SK-N-SH treated with all-trans-retinoic acid at 6 μM for 48 hours (cell line): ENCODE results near the gene CERS5.

Experiments used
- ATAC-seq: fragments of 200-7000 bp; cut with Tn5 transposase; 3 replicates; pipeline ENCODE4 v1.9.1; 2020; ENCODE audit warnings: mild to moderate bottlenecking, moderate library complexity
- CREB5 ChIP-seq: fragments of 250-450 bp; sonication (Bioruptor Pico); IDR thresholded peaks from 2 replicates; pipeline ENCODE4 v1.5.1; 2020; ENCODE audit warnings: low read depth, mild to moderate bottlenecking, moderate library complexity
- CSDC2 ChIP-seq: fragments of 250-450 bp; sonication (Bioruptor Pico); IDR thresholded peaks from 2 replicates; pipeline ENCODE4 v1.5.0; 2020; ENCODE audit warnings: mild to moderate bottlenecking, moderate library complexity
- ISL1 ChIP-seq: fragments of 250-450 bp; sonication (Bioruptor Pico); IDR thresholded peaks from 2 replicates; pipeline ENCODE4 v2.1.2; 2022; ENCODE audit warnings: mild to moderate bottlenecking, moderate library complexity
- OSR1 ChIP-seq: fragments of 250-450 bp; sonication (Bioruptor Pico); IDR thresholded peaks from 2 replicates; pipeline ENCODE4 v1.8.0; 2022; ENCODE audit warnings: moderate library complexity, mild to moderate bottlenecking, inconsistent platforms
- PPARA ChIP-seq: fragments of 250-450 bp; sonication (Bioruptor Pico); IDR thresholded peaks from 2 replicates; pipeline ENCODE4 v1.5.0; 2020; ENCODE audit warnings: mild to moderate bottlenecking, borderline replicate concordance
- RARB ChIP-seq: fragments of 250-450 bp; sonication (Bioruptor Pico); IDR thresholded peaks from 2 replicates; pipeline ENCODE4 v1.8.0; 2021; ENCODE audit warnings: mild to moderate bottlenecking, moderate library complexity
- SNAI2 ChIP-seq: fragments of 250-450 bp; sonication (Bioruptor Pico); IDR thresholded peaks from 2 replicates; pipeline ENCODE4 v1.5.0; 2020; ENCODE audit warnings: mild to moderate bottlenecking, moderate library complexity
- TOX ChIP-seq: fragments of 250-450 bp; sonication (Bioruptor Pico); IDR thresholded peaks from 2 replicates; pipeline ENCODE4 v1.8.0; 2021; ENCODE audit warnings: mild to moderate bottlenecking, moderate library complexity, borderline replicate concordance
- ZFP3 ChIP-seq: fragments of 250-450 bp; sonication (Bioruptor Pico); IDR thresholded peaks from 2 replicates; pipeline ENCODE4 v1.5.0; 2020; ENCODE audit warnings: mild to moderate bottlenecking, moderate library complexity
- ZFP30 ChIP-seq: fragments of 450-650 bp; formaldehyde crosslinking; IDR thresholded peaks from 2 replicates; pipeline ENCODE4 v1.5.0; 2022; ENCODE audit warnings: mild to moderate bottlenecking, moderate library complexity
- ZNF565 ChIP-seq: fragments of 450-650 bp; formaldehyde crosslinking; conservative IDR thresholded peaks from 2 replicates; pipeline ENCODE4 v1.5.0; 2020; ENCODE audit warnings: low read depth, mild to moderate bottlenecking, moderate library complexity
- ZNF70 ChIP-seq: fragments of 450-650 bp; formaldehyde crosslinking; IDR thresholded peaks from 2 replicates; pipeline ENCODE4 v1.5.0; 2020; ENCODE audit warnings: mild to moderate bottlenecking, moderate library complexity
- TF ChIP-seq, protein P1 (sequence below): fragments of 250-450 bp; sonication (Bioruptor Pico); IDR thresholded peaks from 2 replicates; pipeline ENCODE4 v1.8.0; 2021; ENCODE audit warnings: low read depth, mild to moderate bottlenecking, moderate library complexity, borderline replicate concordance
- TF ChIP-seq, protein P2 (sequence below): fragments of 250-450 bp; sonication (Bioruptor Pico); IDR thresholded peaks from 2 replicates; pipeline ENCODE4 v1.5.1; 2021; ENCODE audit warnings: mild to moderate bottlenecking, moderate library complexity
- TF ChIP-seq, protein P3 (sequence below): fragments of 250-450 bp; sonication (Bioruptor Pico); IDR thresholded peaks from 2 replicates; pipeline ENCODE4 v1.5.0; 2020; ENCODE audit warnings: mild to moderate bottlenecking, moderate library complexity

The CERS5 gene

DNA sequence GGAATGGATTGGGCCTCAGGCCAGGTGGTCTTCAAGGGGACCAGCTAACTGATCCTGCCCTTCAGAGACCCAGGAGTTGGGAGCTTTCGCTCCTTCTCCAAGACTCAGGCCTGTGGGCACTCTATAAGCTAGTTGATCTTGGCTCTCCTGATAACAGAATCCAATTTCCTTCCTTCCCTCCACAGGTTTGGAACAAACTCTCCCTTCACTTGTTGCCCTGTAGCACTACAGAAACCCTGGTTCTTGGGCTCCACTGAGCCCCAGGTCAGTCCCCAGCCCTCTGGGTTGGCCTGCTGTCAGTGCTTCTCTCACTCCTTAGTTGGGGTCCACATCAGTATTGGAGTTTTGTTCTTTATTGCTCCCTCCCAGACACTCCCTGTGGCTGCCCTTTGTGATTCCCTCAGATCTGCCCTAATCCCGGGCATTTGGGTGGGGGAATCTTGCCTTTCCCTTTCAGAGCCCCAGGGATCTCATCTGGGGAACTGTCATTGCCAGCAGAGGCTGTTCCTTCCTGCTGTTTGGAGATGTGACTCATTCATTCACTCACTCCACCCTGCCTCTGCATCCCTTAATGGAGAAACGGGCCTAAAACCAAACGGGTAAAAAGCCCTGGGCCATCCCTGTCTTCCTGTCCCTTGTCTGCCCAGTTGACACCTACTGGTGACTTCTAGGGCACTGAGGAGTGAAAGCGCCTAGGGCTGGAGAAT, 67.7 kb downstream of the CERS5 start:
- TF ChIP-seq, protein P1, sequence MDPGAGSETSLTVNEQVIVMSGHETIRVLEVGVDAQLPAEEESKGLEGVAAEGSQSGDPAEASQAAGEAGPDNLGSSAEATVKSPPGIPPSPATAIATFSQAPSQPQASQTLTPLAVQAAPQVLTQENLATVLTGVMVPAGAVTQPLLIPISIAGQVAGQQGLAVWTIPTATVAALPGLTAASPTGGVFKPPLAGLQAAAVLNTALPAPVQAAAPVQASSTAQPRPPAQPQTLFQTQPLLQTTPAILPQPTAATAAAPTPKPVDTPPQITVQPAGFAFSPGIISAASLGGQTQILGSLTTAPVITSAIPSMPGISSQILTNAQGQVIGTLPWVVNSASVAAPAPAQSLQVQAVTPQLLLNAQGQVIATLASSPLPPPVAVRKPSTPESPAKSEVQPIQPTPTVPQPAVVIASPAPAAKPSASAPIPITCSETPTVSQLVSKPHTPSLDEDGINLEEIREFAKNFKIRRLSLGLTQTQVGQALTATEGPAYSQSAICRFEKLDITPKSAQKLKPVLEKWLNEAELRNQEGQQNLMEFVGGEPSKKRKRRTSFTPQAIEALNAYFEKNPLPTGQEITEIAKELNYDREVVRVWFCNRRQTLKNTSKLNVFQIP = no peak
- TF ChIP-seq, protein P2, sequence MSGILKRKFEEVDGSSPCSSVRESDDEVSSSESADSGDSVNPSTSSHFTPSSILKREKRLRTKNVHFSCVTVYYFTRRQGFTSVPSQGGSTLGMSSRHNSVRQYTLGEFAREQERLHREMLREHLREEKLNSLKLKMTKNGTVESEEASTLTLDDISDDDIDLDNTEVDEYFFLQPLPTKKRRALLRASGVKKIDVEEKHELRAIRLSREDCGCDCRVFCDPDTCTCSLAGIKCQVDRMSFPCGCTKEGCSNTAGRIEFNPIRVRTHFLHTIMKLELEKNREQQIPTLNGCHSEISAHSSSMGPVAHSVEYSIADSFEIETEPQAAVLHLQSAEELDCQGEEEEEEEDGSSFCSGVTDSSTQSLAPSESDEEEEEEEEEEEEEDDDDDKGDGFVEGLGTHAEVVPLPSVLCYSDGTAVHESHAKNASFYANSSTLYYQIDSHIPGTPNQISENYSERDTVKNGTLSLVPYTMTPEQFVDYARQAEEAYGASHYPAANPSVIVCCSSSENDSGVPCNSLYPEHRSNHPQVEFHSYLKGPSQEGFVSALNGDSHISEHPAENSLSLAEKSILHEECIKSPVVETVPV = no peak
- TF ChIP-seq CREB5 = no peak
- TF ChIP-seq PPARA (CRISPR knock-in tag) = no peak
- no peak for TF ChIP-seq ZFP30 (CRISPR knock-in tag)
- TF ChIP-seq TOX = no peak
- TF ChIP-seq ZFP3 = no peak
- no peak for TF ChIP-seq RARB (CRISPR knock-in tag)
- TF ChIP-seq ZNF70 = no peak
- ATAC-seq = no peak

DNA sequence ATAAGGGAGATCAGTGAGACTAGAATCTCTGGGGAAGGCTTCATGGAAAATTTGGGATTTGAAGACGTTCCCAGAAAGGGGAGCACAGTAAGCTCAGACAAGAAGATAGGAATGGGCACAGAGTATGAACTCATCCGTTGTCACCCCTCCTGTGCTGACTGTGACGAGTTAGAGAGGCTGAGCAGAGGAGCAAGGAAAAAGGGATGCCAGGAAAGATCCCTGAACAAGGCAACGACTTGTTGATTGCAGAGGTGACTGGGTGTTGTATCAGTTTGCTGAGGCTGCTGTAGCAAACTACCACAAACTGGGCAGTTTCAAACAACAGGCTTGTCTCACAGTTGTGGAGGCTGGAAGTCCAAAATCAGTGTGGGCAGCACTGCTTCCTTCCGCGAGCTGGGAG, 69.2 kb downstream of the CERS5 start:
- TF ChIP-seq ZNF70 = no peak
- TF ChIP-seq SNAI2 (CRISPR knock-in tag) = no peak
- TF ChIP-seq ZNF565 = no peak
- TF ChIP-seq, protein P2 = no peak
- TF ChIP-seq TOX = no peak
- TF ChIP-seq, protein P3, sequence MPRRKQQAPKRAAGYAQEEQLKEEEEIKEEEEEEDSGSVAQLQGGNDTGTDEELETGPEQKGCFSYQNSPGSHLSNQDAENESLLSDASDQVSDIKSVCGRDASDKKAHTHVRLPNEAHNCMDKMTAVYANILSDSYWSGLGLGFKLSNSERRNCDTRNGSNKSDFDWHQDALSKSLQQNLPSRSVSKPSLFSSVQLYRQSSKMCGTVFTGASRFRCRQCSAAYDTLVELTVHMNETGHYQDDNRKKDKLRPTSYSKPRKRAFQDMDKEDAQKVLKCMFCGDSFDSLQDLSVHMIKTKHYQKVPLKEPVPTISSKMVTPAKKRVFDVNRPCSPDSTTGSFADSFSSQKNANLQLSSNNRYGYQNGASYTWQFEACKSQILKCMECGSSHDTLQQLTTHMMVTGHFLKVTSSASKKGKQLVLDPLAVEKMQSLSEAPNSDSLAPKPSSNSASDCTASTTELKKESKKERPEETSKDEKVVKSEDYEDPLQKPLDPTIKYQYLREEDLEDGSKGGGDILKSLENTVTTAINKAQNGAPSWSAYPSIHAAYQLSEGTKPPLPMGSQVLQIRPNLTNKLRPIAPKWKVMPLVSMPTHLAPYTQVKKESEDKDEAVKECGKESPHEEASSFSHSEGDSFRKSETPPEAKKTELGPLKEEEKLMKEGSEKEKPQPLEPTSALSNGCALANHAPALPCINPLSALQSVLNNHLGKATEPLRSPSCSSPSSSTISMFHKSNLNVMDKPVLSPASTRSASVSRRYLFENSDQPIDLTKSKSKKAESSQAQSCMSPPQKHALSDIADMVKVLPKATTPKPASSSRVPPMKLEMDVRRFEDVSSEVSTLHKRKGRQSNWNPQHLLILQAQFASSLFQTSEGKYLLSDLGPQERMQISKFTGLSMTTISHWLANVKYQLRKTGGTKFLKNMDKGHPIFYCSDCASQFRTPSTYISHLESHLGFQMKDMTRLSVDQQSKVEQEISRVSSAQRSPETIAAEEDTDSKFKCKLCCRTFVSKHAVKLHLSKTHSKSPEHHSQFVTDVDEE = no peak
- ATAC-seq = no peak

GRCh38 chr12:50090391-50090790, 76.8 kb downstream of the CERS5 start:
- no peak for ATAC-seq
- TF ChIP-seq RARB (CRISPR knock-in tag) (no peak), OSR1 (CRISPR knock-in tag) (no peak), CSDC2 (CRISPR knock-in tag) (no peak), ISL1 (CRISPR knock-in tag) (no peak), CREB5 (no peak), ZNF70 (no peak), TOX (no peak)
- TF ChIP-seq, protein P3 = no peak
